ENCODE measurements around the gene GALK2. TPM values are rescaled to one million over a fixed set of nuclear protein-coding genes. Genes with fewer than 3 reads are reported as not detected.

GALK2 gene
- total and polyA plus RNA-seq, 2 experiments from 2014 or later: 25.3 to 31.4 TPM

DNA sequence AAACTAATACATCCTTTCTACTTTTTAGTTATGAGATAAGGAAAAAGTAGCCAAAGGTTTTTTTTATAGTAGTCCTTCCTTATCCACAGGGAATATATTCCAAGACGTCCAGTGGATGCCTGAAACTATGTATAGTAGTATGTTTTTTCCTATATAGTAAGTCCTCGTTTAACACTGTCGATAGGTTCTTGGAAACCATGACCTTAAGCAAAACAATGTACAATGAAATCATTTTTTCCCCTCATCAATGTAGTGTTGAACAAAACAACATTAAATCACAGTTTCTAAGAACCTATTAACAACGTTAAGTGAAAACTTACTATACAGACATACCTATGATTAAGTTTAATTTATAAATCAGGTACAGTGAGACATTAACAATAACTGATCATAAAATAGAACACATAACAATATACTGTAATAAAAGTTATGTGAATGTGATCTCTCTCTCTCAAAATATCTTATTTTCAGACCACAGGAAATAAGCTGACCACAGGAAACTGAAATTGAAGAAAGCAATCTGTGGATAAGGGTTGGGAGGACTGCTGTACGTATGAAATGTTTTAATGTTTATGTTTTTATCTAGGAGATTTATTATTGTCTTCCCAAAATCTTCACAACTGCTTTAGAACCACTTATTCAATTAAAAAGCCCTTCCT lies 35.2 kb upstream of the GALK2 start:
- no peak for DNase-seq (ENCODE audit: low spot score)
- Histone ChIP-seq H3K4me1 (ENCODE audit: insufficient read depth) (no peaks in the 10 kb centered on the region), H3K79me2 (no peaks in the 10 kb centered on the region), H3K9me3 (ENCODE audit: low read depth) (no peaks in the 10 kb centered on the region), H3K4me2 (no peak overlapping the region), H2AFZ (no peak overlapping the region), H3K9me2 (replicated peaks; ENCODE audit: insufficient read depth) (no peaks in the 10 kb centered on the region), H3K27ac (no peak overlapping the region), H3K27me3 (no peaks in the 10 kb centered on the region), H3K4me3 (no peak overlapping the region), H3K36me3 (replicated peaks; ENCODE audit: insufficient read depth, low read depth) (no peaks in the 10 kb centered on the region), H4K20me1 (ENCODE audit: insufficient read depth, poor library complexity, severe bottlenecking) (no peaks in the 10 kb centered on the region)
- TF ChIP-seq EZH2 (IDR thresholded peaks at IDR 0.05; ENCODE audit: borderline replicate concordance) (no peak), EZH2phosphoT487 (IDR thresholded peaks at IDR 0.05; ENCODE audit: low read depth, severe bottlenecking, unreplicated experiment) (no peak)
- TF ChIP-seq, protein P1, sequence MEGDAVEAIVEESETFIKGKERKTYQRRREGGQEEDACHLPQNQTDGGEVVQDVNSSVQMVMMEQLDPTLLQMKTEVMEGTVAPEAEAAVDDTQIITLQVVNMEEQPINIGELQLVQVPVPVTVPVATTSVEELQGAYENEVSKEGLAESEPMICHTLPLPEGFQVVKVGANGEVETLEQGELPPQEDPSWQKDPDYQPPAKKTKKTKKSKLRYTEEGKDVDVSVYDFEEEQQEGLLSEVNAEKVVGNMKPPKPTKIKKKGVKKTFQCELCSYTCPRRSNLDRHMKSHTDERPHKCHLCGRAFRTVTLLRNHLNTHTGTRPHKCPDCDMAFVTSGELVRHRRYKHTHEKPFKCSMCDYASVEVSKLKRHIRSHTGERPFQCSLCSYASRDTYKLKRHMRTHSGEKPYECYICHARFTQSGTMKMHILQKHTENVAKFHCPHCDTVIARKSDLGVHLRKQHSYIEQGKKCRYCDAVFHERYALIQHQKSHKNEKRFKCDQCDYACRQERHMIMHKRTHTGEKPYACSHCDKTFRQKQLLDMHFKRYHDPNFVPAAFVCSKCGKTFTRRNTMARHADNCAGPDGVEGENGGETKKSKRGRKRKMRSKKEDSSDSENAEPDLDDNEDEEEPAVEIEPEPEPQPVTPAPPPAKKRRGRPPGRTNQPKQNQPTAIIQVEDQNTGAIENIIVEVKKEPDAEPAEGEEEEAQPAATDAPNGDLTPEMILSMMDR (IDR thresholded peaks at IDR 0.05; ENCODE audit: poor library complexity): no peak
- WGBS (ENCODE audit: low lambda C conversion rate, missing lambda C conversion rate): 95% methylated on average over 5 of the region's 5 CpGs

DNA sequence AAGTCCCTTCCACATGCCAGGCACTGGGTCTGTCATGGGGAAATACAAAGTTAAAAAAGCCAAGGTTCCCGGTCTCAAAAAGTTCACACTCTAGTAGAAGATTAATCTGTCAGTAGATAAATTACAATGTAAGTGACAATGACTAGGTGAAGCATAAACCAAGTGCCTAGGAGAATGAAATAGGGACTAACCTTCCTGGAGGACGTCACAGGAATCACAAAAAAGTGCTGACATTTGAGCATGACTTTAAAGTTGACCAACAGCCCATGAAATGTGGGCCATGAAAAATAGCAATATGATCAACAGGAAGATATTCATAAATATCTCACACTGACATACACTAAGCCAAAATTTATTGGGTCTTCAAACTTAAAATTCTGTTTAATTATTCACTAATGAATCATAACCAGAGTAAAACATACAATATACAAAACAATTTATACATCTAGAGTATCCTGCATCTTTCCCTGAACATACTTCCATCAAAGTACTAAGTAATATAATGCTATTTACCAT lies 34.6 kb upstream of the GALK2 start:
- H3K4me2 ChIP-seq: no peak overlapping the region
- H3K9me3 ChIP-seq (ENCODE audit: low read depth): no peaks in the 10 kb centered on the region
- H3K79me2 ChIP-seq: peaks cover 1% of the 10 kb centered on the region
- no peak overlapping the region for H3K4me3 ChIP-seq
- no peaks in the 10 kb centered on the region for H3K27me3 ChIP-seq
- 76% methylated on average over 2 of the region's 2 CpGs for WGBS (ENCODE audit: low lambda C conversion rate, missing lambda C conversion rate)
- no peaks in the 10 kb centered on the region for H4K20me1 ChIP-seq (ENCODE audit: insufficient read depth, poor library complexity, severe bottlenecking)
- TF ChIP-seq, protein P1 (IDR thresholded peaks at IDR 0.05; ENCODE audit: poor library complexity): no peak
- TF ChIP-seq EZH2phosphoT487 (IDR thresholded peaks at IDR 0.05; ENCODE audit: low read depth, severe bottlenecking, unreplicated experiment) (no peak), EZH2 (IDR thresholded peaks at IDR 0.05; ENCODE audit: borderline replicate concordance) (no peak)
- DNase-seq (ENCODE audit: low spot score): no peak
- no peaks in the 10 kb centered on the region for H3K9me2 ChIP-seq (replicated peaks; ENCODE audit: insufficient read depth)
- peaks cover 2% of the 10 kb centered on the region for H3K36me3 ChIP-seq (replicated peaks; ENCODE audit: insufficient read depth, low read depth)
- no peak overlapping the region for H2AFZ ChIP-seq
- H3K4me1 ChIP-seq (ENCODE audit: insufficient read depth): no peaks in the 10 kb centered on the region
- no peak overlapping the region for H3K27ac ChIP-seq

DNA sequence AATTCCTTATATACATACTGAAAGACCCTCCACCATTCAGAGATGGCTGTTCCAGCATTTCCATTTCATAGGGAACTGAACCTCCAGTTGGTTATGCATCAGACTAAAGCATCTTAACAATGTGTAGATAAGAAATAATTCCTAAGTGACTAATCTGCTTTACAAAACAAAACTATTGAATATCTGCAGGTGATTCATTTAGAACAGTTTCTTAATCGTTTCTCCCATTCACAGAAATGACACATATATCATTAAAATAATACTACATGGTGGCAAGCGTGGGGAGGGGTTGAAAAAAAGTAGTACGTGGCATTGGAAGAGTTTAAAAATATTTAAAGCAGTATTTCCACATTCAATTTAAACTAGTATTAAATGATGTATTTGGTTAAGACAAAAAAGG lies 34.1 kb upstream of the GALK2 start:
- Histone ChIP-seq H3K36me3 (replicated peaks; ENCODE audit: insufficient read depth, low read depth) (peaks cover 5% of the 10 kb centered on the region), H3K27me3 (no peaks in the 10 kb centered on the region), H3K4me1 (ENCODE audit: insufficient read depth) (no peaks in the 10 kb centered on the region), H3K9me2 (replicated peaks; ENCODE audit: insufficient read depth) (no peaks in the 10 kb centered on the region), H2AFZ (no peak overlapping the region), H3K27ac (no peak overlapping the region), H3K79me2 (peaks cover 4% of the 10 kb centered on the region), H3K4me3 (no peak overlapping the region), H3K9me3 (ENCODE audit: low read depth) (no peaks in the 10 kb centered on the region), H4K20me1 (ENCODE audit: insufficient read depth, poor library complexity, severe bottlenecking) (no peaks in the 10 kb centered on the region), H3K4me2 (no peak overlapping the region)
- TF ChIP-seq EZH2 (IDR thresholded peaks at IDR 0.05; ENCODE audit: borderline replicate concordance) (no peak), EZH2phosphoT487 (IDR thresholded peaks at IDR 0.05; ENCODE audit: low read depth, severe bottlenecking, unreplicated experiment) (no peak)
- TF ChIP-seq, protein P1 (IDR thresholded peaks at IDR 0.05; ENCODE audit: poor library complexity): no peak
- DNase-seq (ENCODE audit: low spot score): no peak
- 97% methylated on average over 3 of the region's 3 CpGs for WGBS (ENCODE audit: low lambda C conversion rate, missing lambda C conversion rate)

All from hepatocyte (in vitro differentiated cells).